Amniotic stem cell (primary cell): Measurements from ENCODE around the gene ACOX2.

Experiments used
- DNase-seq: peaks from one replicate; lab custom pipeline; 2025; lab: John Stamatoyannopoulos, UW

ACOX2 gene

GRCh38 chr3:58474348-58474911, 62.6 kb downstream of the ACOX2 start:
- DNase-seq = no peak

DNA sequence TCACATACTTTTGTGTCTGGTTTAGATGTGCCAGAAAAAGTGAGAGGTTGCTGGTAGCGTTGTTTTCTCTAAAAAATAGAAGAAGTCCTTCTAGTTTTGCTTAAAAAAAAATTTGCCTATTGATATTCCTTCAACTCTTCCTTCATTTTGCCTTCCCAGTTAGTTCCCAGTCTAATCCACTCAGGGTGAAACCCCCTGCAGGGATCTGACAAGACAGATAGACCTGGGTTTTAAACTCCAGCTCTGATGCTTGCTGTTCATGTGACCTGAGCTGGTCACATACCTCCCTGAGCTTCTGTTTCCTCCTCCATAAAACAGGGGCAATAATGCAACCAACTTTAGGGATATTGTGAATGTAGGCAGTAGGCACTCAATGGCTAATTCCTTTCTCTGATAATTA, 63.7 kb downstream of the ACOX2 start:
- DNase-seq = no peak

DNA sequence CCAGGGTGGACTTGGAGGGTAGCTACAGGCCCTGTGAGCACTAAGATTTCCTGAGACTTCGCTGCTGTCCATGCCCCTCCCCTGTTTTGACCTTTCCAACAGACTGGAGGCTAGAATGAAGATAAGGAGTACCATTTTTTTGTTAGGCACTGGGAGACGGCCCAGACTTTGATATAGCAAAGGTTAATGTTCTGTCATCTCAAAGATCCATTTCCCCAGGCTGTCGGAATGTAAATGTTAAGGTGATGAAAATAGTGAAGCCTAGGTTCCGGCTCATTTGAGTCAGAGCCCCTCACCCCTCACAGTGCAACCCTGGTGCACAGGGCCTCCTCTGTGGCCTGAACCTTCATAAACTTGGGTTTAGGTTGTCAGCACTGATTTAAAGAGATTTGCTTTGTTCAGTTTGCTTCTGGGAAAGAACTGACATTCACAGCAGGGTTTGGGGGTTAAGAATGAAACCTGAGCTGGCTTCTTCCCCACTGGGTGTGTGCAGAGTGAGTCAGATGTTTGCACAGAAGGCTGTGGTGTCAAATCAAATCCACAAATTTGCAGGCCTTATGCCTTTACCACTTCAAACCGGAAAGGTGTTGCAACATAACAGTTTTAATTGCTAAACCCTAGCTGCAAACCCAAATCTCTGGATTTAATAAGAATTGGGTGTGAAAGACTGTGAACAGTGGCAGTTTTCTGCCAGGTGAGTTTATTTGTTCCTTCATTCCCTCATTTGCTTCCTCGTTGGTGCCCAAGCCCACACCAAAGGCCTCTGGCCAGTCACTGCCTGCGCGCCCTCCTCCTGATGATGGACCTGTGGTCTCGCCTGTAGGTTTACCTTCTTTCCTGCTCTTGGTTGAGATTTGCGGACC, 65.7 kb downstream of the ACOX2 start:
- peak; percentile 35 for DNase-seq

GRCh38 chr3:58470363-58471024, 66.5 kb downstream of the ACOX2 start:
- DNase-seq = no peak

- no peak for DNase-seq
Measured at GRCh38 chr3:58469096-58469495, 67.9 kb downstream of the ACOX2 start.

GRCh38 chr3:58466899-58467563, 70.0 kb downstream of the ACOX2 start:
- DNase-seq = no peak

DNA sequence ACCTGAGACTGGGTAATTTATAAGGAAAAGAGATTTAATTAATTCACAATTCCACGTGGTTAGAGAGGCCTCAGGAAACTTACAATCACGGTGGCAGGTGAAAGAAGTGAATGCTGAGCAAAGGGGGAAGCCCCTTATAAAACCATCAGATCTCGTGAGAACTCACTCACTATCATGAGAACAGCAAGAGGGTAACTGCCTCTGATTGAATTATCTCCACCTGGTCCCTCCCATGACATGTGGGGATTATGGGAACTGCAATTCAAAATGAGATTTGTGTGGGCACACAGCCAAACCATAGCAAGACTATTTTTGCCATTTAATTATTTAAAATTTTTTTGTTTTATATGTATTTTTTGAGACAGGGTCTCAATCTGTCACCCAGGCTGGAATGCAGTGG, 72.1 kb downstream of the ACOX2 start:
- DNase-seq = no peak

DNA sequence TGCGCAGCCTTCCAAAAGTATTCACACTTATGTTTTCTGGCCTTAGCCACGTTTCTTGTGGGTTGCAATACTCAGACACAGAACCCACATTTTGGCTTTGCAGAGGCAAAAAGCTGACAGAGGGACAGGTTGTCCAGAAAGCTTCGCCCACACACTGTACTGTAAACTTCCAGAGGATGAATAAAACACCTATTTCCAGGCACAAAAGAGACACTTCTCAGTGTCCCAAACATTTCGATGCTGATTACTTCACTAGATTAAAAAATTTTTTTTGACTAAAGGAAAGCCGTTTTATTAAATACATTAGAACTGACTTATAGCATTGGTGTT, 73.1 kb downstream of the ACOX2 start:
- no peak for DNase-seq

- DNase-seq = peak; percentile 52
Measured at GRCh38 chr3:58463181-58463941, 73.6 kb downstream of the ACOX2 start.

DNA sequence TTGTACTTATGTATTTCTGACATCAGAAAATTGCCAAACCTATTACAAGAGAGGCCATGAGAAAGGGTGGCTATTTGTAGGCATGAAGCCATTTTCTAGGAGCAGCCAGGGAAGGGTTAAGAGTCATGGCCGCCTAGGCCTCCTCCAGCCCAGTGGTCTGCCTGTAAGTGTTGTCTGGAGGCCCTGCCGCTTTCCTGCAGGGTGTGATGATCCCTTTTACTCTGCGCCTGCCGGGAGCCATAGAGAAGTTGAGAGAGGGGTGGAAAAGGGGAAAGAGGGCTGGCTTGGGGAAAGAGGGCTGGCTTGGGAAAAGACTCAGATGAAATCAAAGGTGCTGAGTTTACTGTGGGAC, 74.2 kb downstream of the ACOX2 start:
- no peak for DNase-seq

GRCh38 chr3:58459160-58459559, 77.8 kb downstream of the ACOX2 start:
- DNase-seq = no peak
